ENCODE measurements around the gene YOD1.

DNA sequence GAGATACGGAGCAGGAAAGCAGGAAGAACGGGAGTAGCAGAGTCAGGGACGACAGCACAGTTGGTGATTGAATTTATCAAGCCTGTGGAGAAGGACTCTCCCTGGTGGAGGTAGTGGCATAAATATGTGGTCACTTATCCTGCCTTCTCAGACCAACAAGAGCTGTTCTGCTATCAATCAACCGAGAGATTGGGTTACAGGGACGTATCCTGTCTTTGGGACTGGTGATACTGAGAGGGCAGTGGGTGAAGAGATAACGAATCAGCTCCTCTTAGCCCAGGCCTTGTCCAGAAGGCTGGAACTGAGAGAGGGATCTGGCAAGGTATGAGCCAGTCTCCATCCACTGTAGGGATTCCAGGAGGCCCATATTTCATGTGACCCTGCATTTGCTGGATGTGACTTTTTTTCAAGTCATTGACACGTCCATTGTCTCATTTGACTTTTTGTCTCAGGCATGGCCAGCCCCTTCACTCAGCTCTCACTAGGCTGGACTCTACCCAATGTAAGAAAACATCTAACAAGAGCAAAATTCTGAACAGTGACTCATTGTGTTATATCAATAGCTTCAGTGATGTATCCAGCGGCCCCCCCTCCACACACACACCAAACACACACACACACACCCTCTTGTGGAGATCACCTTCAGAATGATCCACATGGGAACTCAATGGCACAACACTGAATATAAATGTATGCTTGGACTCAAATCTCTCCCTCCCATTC lies 29.7 kb downstream of the YOD1 start:
- TF ChIP-seq, protein P1, sequence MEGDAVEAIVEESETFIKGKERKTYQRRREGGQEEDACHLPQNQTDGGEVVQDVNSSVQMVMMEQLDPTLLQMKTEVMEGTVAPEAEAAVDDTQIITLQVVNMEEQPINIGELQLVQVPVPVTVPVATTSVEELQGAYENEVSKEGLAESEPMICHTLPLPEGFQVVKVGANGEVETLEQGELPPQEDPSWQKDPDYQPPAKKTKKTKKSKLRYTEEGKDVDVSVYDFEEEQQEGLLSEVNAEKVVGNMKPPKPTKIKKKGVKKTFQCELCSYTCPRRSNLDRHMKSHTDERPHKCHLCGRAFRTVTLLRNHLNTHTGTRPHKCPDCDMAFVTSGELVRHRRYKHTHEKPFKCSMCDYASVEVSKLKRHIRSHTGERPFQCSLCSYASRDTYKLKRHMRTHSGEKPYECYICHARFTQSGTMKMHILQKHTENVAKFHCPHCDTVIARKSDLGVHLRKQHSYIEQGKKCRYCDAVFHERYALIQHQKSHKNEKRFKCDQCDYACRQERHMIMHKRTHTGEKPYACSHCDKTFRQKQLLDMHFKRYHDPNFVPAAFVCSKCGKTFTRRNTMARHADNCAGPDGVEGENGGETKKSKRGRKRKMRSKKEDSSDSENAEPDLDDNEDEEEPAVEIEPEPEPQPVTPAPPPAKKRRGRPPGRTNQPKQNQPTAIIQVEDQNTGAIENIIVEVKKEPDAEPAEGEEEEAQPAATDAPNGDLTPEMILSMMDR (IDR thresholded peaks at IDR 0.05; ENCODE audit: low read depth, low read length, poor library complexity, severe bottlenecking), result no peak
- TF ChIP-seq EZH2phosphoT487 (IDR thresholded peaks at IDR 0.05; ENCODE audit: borderline replicate concordance, low read length), result no peak

Measured in DOHH2 (cell line).